GM23248 (cell line): Measurements from ENCODE around the gene E2F1. TPM values are rescaled to one million over a fixed set of nuclear protein-coding genes. Genes with fewer than 3 reads are reported as not detected.

Experiments
- DNase-seq: peaks from one replicate; pipeline ENCODE4 v3.0.0-alpha.2; 2015
- H2AFZ ChIP-seq: fragments of 200-600 bp; sonication (generic); 2 replicates; pipeline ENCODE4 v1.6.1; 2016; ENCODE audit warnings: antibody characterized with exemption
- H3F3A ChIP-seq: fragments of 200-600 bp; sonication (generic); 2 replicates; pipeline ENCODE4 v1.6.1; 2016; ENCODE audit warnings: mild to moderate bottlenecking, antibody characterized with exemption, mixed run types; ENCODE audit not compliant: insufficient read depth
- H3K27ac ChIP-seq: fragments of 200-600 bp; sonication (generic); 2 replicates; pipeline ENCODE4 v1.5.1; 2016; ENCODE audit warnings: mild to moderate bottlenecking
- H3K27me3 ChIP-seq: fragments of 200-600 bp; sonication (generic); replicated peaks from 2 replicates; pipeline ENCODE4 v1.6.1; 2016; ENCODE audit warnings: mild to moderate bottlenecking; ENCODE audit not compliant: insufficient read depth
- H3K36me3 ChIP-seq: fragments of 200-600 bp; sonication (generic); 2 replicates; pipeline ENCODE4 v1.6.1; 2016; ENCODE audit warnings: low read depth, mild to moderate bottlenecking
- H3K4me1 ChIP-seq: fragments of 200-600 bp; sonication (generic); 2 replicates; pipeline ENCODE4 v1.6.1; 2016; ENCODE audit warnings: mild to moderate bottlenecking; ENCODE audit not compliant: insufficient read depth
- H3K4me2 ChIP-seq: fragments of 200-600 bp; sonication (generic); one replicate; pipeline ENCODE4 v1.6.1; 2016; ENCODE audit warnings: mild to moderate bottlenecking; ENCODE audit not compliant: unreplicated experiment
- H3K4me3 ChIP-seq: fragments of 200-600 bp; sonication (generic); 2 replicates; pipeline ENCODE4 v1.5.1; 2016; ENCODE audit warnings: mild to moderate bottlenecking
- H3K79me2 ChIP-seq: fragments of 200-600 bp; sonication (generic); 2 replicates; pipeline ENCODE4 v1.6.1; 2016; ENCODE audit warnings: mild to moderate bottlenecking; ENCODE audit not compliant: insufficient read depth
- H3K9ac ChIP-seq: fragments of 200-600 bp; sonication (generic); 2 replicates; pipeline ENCODE4 v1.6.1; 2016; ENCODE audit warnings: mild to moderate bottlenecking
- H3K9me2 ChIP-seq: fragments of 200-600 bp; sonication (generic); 2 replicates; pipeline ENCODE4 v1.6.1; 2016; ENCODE audit warnings: mixed run types, mild to moderate bottlenecking, moderate library complexity; ENCODE audit not compliant: insufficient read depth
- H3K9me3 ChIP-seq: fragments of 200-600 bp; sonication (generic); one replicate; pipeline ENCODE4 v1.6.1; 2017; ENCODE audit warnings: low read depth
- H4K20me1 ChIP-seq: fragments of 200-600 bp; sonication (generic); 2 replicates; pipeline ENCODE4 v1.6.0; 2016; ENCODE audit not compliant: insufficient read depth
- EZH2 ChIP-seq: fragments of 200-600 bp; sonication (generic); IDR thresholded peaks from 2 replicates; pipeline ENCODE4 v1.6.1; 2018; ENCODE audit warnings: antibody characterized with exemption, mild to moderate bottlenecking; ENCODE audit not compliant: insufficient read depth, poor library complexity, severe bottlenecking
- EZH2phosphoT487 ChIP-seq: fragments of 200-600 bp; sonication (generic); IDR thresholded peaks from 2 replicates; pipeline ENCODE4 v1.6.1; 2018; ENCODE audit warnings: antibody characterized with exemption, moderate library complexity, mild to moderate bottlenecking, low read depth; ENCODE audit not compliant: insufficient read depth
- whole genome bisulfite sequencing, 2 experiments: methylation state at CpG; one replicate each; pipeline ENCODE4 v1.1.6; 2015 to 2017; ENCODE audit warnings: low lambda C conversion rate in 2 of 2, low coverage in 1 of 2; ENCODE audit errors: missing lambda C conversion rate in 2 of 2; 5-methylcytosine and 5-hydroxymethylcytosine counted together
- in situ Hi-C: fragments of 300-500 bp; cut with MboI; formaldehyde crosslinking; loops from 2 replicates; pipeline ENCODE4 v1.15.0; 2020
- polyA plus RNA-seq: library from polyadenylated mRNA; unstranded; fragments of >200 nt; fragmentation: Nextera tagmentation; extraction: Ambion mirVana; gene quantifications from 2 replicates; pipeline ENCODE4 v1.2.1, GENCODE V29; 2016
- total RNA-seq: library from RNA; depleted of rRNA; stranded (reverse); fragments of >200 nt; shearing (Covaris generic); gene quantifications from 2 replicates; pipeline ENCODE4 v1.2.3, GENCODE V29; 2014; rRNA removed

Gene E2F1
- total and polyA plus RNA-seq, 2 experiments from 2014 or later, result 4.9 to 12.9 TPM

DNA sequence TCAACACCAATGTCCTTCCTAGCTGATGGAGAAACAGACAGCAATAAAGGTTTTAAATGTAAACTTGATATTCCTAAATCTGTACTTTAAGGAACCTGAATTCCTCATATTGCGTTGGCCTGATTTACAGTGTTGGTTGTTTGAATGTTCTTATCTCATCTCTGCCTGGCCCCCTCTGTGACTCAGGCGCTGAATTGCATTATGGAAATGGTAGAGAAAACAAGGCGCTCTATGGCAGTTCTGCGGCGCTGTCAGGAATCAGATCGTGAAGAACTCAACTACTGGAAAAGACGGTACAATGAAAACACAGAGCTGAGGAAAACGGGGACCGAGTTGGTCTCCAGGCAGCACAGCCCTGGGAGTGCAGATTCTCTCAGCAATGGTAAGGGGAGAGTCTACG, 56.7 kb downstream of the E2F1 start:
- 97 to 98% methylated on average over 10 of the region's 10 CpGs for WGBS, 2 experiments

DNA sequence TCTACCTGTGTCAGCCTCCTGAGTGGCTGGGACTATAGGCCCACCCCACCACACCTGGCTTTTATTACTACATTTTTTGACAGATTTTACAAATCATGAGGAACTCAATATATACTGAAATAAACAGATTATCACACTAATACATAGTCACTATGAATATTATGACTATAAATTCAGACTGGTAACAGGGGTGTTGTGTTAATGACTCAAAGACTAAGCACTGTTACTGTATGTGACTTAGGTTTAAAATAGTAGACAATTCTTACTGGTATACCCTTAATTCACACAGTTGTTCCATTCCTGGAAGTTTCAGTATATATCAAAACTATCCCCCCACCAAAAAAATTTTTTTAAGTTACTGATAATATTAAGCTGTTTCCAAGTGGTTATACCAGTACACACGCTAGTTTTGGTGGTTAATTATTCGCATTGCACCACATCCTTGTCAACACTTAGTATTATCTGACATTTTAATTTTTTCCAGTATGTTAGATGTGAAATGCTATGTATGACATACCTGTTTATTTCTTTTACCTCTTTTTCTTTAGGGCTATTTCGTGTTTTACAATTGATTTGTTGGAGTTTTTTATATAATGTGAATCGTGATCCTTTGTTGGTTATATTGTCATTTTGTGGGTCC, 58.5 kb downstream of the E2F1 start:
- H3K27ac ChIP-seq, result no peak overlapping the region
- no peaks in the 10 kb centered on the region for H3F3A ChIP-seq
- H3K9me2 ChIP-seq, result no peaks in the 10 kb centered on the region
- DNase-seq, result no peak
- 94 to 96% methylated on average over 4 of the region's 4 CpGs for WGBS, 2 experiments
- in situ Hi-C loops, result no loop called here
- no peak overlapping the region for H3K4me2 ChIP-seq
- no peaks in the 10 kb centered on the region for H3K79me2 ChIP-seq
- H3K36me3 ChIP-seq, result peaks cover 18% of the 10 kb centered on the region
- H4K20me1 ChIP-seq, result no peaks in the 10 kb centered on the region
- H3K4me1 ChIP-seq, result no peaks in the 10 kb centered on the region
- H3K27me3 ChIP-seq, result no peaks in the 10 kb centered on the region
- H3K9me3 ChIP-seq, result no peaks in the 10 kb centered on the region
- no peak overlapping the region for H3K9ac ChIP-seq
- H2AFZ ChIP-seq, result no peak overlapping the region
- H3K4me3 ChIP-seq, result no peak overlapping the region
- TF ChIP-seq EZH2, result no peak
- TF ChIP-seq EZH2phosphoT487, result no peak

More for the DNA sequence above, 56.7 kb downstream of the E2F1 start:
- DNase-seq, result no peak
- H3K27ac ChIP-seq, result no peak overlapping the region
- H3K4me1 ChIP-seq, result no peaks in the 10 kb centered on the region
- no peaks in the 10 kb centered on the region for H3K9me3 ChIP-seq
- no peaks in the 10 kb centered on the region for H3K79me2 ChIP-seq
- no peak overlapping the region for H3K4me3 ChIP-seq
- H3K9ac ChIP-seq, result no peak overlapping the region
- no peaks in the 10 kb centered on the region for H3K9me2 ChIP-seq
- H3K36me3 ChIP-seq, result peaks cover 14% of the 10 kb centered on the region
- no peaks in the 10 kb centered on the region for H3F3A ChIP-seq
- no peak for TF ChIP-seq EZH2phosphoT487
- no peaks in the 10 kb centered on the region for H3K27me3 ChIP-seq
- H2AFZ ChIP-seq, result no peak overlapping the region
- in situ Hi-C loops, result no loop called here
- H4K20me1 ChIP-seq, result no peaks in the 10 kb centered on the region
- H3K4me2 ChIP-seq, result no peak overlapping the region

DNA sequence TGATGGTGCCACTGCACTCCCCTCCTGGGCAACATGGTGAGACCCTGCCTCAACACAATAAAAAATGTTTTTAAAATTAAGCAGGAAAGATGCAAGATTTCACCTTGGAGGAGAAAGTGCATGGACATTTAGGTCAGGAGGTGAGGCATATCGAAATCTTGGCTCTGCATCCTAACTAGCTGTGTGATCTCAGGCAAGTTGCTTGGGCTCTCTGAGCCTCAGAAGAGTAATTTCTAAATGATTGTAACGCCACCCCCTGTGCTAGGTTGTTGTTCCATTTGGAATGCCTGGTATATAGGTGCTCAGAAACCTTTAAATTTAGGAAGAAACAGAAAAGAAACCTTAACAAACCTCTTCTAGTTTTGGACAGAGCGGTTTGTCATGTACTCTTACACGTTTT, 60.0 kb downstream of the E2F1 start:
- in situ Hi-C loops, result no loop called here
- DNase-seq, result no peak
- H3K27ac ChIP-seq, result no peak overlapping the region
- H3K27me3 ChIP-seq, result no peaks in the 10 kb centered on the region
- H3K4me3 ChIP-seq, result no peak overlapping the region
- H3K36me3 ChIP-seq, result peaks cover 12% of the 10 kb centered on the region
- H3F3A ChIP-seq, result no peaks in the 10 kb centered on the region
- WGBS, 2 experiments, result 90 to 94% methylated on average over 4 of the region's 4 CpGs
- no peak overlapping the region for H3K9ac ChIP-seq
- TF ChIP-seq EZH2phosphoT487 (no peak), EZH2 (no peak)
- H3K4me1 ChIP-seq, result no peaks in the 10 kb centered on the region
- H3K4me2 ChIP-seq, result no peak overlapping the region
- H4K20me1 ChIP-seq, result no peaks in the 10 kb centered on the region
- no peaks in the 10 kb centered on the region for H3K9me2 ChIP-seq
- no peak overlapping the region for H2AFZ ChIP-seq
- H3K79me2 ChIP-seq, result no peaks in the 10 kb centered on the region
- H3K9me3 ChIP-seq, result no peaks in the 10 kb centered on the region

Other genes starting within 250 kb of the E2F1 start
- gene SNTA1, start 242.6 kb downstream of the E2F1 start, total RNA-seq, result 24.2 and 24.5 TPM in 2 replicates
- 10.2 and 11.2 TPM in 2 replicates for gene SNTA1, start 242.6 kb downstream of the E2F1 start, polyA plus RNA-seq
- 5.3 and 8.6 TPM in 2 replicates for gene CBFA2T2, start 196.3 kb downstream of the E2F1 start, total RNA-seq
- 8.4 and 8.7 TPM in 2 replicates for gene CBFA2T2, start 196.3 kb downstream of the E2F1 start, polyA plus RNA-seq
- gene C20orf144, start 24.1 kb downstream of the E2F1 start, total RNA-seq, result 0.63 TPM in 1 of 2 replicates, not detected in the other
- gene C20orf144, start 24.1 kb downstream of the E2F1 start, polyA plus RNA-seq, result 0.25 and 0.41 TPM in 2 replicates
- gene ACTL10, start 19.4 kb downstream of the E2F1 start, total RNA-seq, result 3.2 and 3.4 TPM in 2 replicates
- gene ACTL10, start 19.4 kb downstream of the E2F1 start, polyA plus RNA-seq, result 1.5 and 1.7 TPM in 2 replicates
- 27.1 and 27.3 TPM in 2 replicates for gene NECAB3, start 12.0 kb downstream of the E2F1 start, total RNA-seq
- gene NECAB3, start 12.0 kb downstream of the E2F1 start, polyA plus RNA-seq, result 11.0 and 13.4 TPM in 2 replicates
- gene PXMP4, start 33.9 kb upstream of the E2F1 start, total RNA-seq, result 5.9 and 14.3 TPM in 2 replicates
- gene PXMP4, start 33.9 kb upstream of the E2F1 start, polyA plus RNA-seq, result 14.1 and 16.4 TPM in 2 replicates
- gene ZNF341, start 45.6 kb upstream of the E2F1 start, total RNA-seq, result 2.3 and 2.5 TPM in 2 replicates
- 2.8 and 2.9 TPM in 2 replicates for gene ZNF341, start 45.6 kb upstream of the E2F1 start, polyA plus RNA-seq
- gene CHMP4B, start 125.0 kb upstream of the E2F1 start, total RNA-seq, result 35.3 and 48.2 TPM in 2 replicates
- 4.7 and 5.5 TPM in 2 replicates for gene CHMP4B, start 125.0 kb upstream of the E2F1 start, polyA plus RNA-seq